ENCODE measurements around the gene RNASE13. TPM values are rescaled to one million over a fixed set of nuclear protein-coding genes. Genes with fewer than 3 reads are reported as not detected.
"Not testable (repeated sequence)": the region's sequence is repeated elsewhere in the genome, so short reads cannot be mapped to it uniquely, and the experiment has no call there.

RNASE13 gene
- total RNA-seq, 1 donor from 2014 or later: 0.12 TPM

GRCh38 chr14:20989471-20989786, 45.2 kb downstream of the RNASE13 start:
- no peak for DNase-seq (ENCODE audit: low spot score)

- no peak for DNase-seq (ENCODE audit: low spot score)
These were observed 45.7 kb downstream of the RNASE13 start for GRCh38 chr14:20988717-20989470.

- no peak for DNase-seq (ENCODE audit: low spot score)
These were observed 47.8 kb downstream of the RNASE13 start for GRCh38 chr14:20986811-20987210.

- DNase-seq (ENCODE audit: low spot score): not testable (repeated sequence)
These were observed 49.0 kb downstream of the RNASE13 start for GRCh38 chr14:20985650-20986049.

Other genes with a start within 250 kb of the RNASE13 start
- gene RNASE1, start 232.0 kb downstream of the RNASE13 start, total RNA-seq: 609 TPM
- 0.52 TPM for gene RNASE3, start 143.4 kb downstream of the RNASE13 start, total RNA-seq
- gene RNASE2, start 79.3 kb downstream of the RNASE13 start, total RNA-seq: 1.8 TPM
- gene METTL17, start 44.8 kb downstream of the RNASE13 start, total RNA-seq: 57.3 TPM
- not detected for gene SLC39A2, start 35.5 kb downstream of the RNASE13 start, total RNA-seq
- 237 TPM for gene NDRG2, start 9.7 kb downstream of the RNASE13 start, total RNA-seq
- gene TPPP2, start 4.6 kb downstream of the RNASE13 start, total RNA-seq: 0.81 TPM
- gene RNASE7, start 7.6 kb upstream of the RNASE13 start, total RNA-seq: 22.1 TPM
- gene RNASE8, start 23.0 kb upstream of the RNASE13 start, total RNA-seq: not detected
- gene ARHGEF40, start 35.5 kb upstream of the RNASE13 start, total RNA-seq: 124 TPM
- gene ZNF219, start 63.8 kb upstream of the RNASE13 start, total RNA-seq: 57.5 TPM
- gene TMEM253, start 66.3 kb upstream of the RNASE13 start, total RNA-seq: 4.3 TPM
- gene OR5AU1, start 121.3 kb upstream of the RNASE13 start, total RNA-seq: not detected
- 402 TPM for gene HNRNPC, start 234.6 kb upstream of the RNASE13 start, total RNA-seq
- gene RPGRIP1, start 245.3 kb upstream of the RNASE13 start, total RNA-seq: 0.49 TPM